Astrocyte (in vitro differentiated cells and primary cell): ENCODE data around the gene KCNMA1. TPM values are rescaled to one million over a fixed set of nuclear protein-coding genes. Genes with fewer than 3 reads are reported as not detected.

Experiments used
- DNase-seq: peaks from one replicate; pipeline ENCODE4 v3.0.0-alpha.2; 2010; ENCODE audit warnings: low read depth
- FAIRE-seq: peaks from 2 replicates; lab custom pipeline; 2011; peaks lifted over from hg19 to GRCh38; lab: Jason Lieb, UNC
- H2AFZ ChIP-seq: 2 replicates; pipeline ENCODE4 v1.6.0; 2012; ENCODE audit warnings: low read depth, low read length, inconsistent platforms
- H3K27ac ChIP-seq: 2 replicates; pipeline ENCODE4 v1.5.1; 2011; ENCODE audit warnings: low read depth, low read length, inconsistent platforms
- H3K27me3 ChIP-seq: 2 replicates; pipeline ENCODE4 v1.6.0; 2011; ENCODE audit warnings: low read length, inconsistent platforms; ENCODE audit not compliant: insufficient read depth
- H3K36me3 ChIP-seq: 2 replicates; pipeline ENCODE4 v1.5.1; 2011; ENCODE audit warnings: low read length, inconsistent platforms; ENCODE audit not compliant: insufficient read depth
- H3K4me1 ChIP-seq: 2 replicates; pipeline ENCODE4 v1.5.1; 2011; ENCODE audit warnings: low read length, inconsistent platforms; ENCODE audit not compliant: insufficient read depth
- H3K4me2 ChIP-seq: 2 replicates; pipeline ENCODE4 v1.6.0; 2012; ENCODE audit warnings: low read length, inconsistent platforms
- H3K4me3 ChIP-seq: 2 replicates; pipeline ENCODE4 v1.5.1; 2011; ENCODE audit warnings: low read depth, mild to moderate bottlenecking, low read length, inconsistent platforms; ENCODE audit not compliant: insufficient read depth
- H3K79me2 ChIP-seq: 2 replicates; pipeline ENCODE4 v1.6.0; 2012; ENCODE audit warnings: mild to moderate bottlenecking, low read length, inconsistent platforms; ENCODE audit not compliant: insufficient read depth
- H3K9ac ChIP-seq: 2 replicates; pipeline ENCODE4 v1.6.0; 2012; ENCODE audit warnings: mild to moderate bottlenecking, low read length, inconsistent platforms
- H3K9me3 ChIP-seq: 2 replicates; pipeline ENCODE4 v1.5.1; 2012; ENCODE audit warnings: low read depth, mild to moderate bottlenecking, low read length, inconsistent platforms; ENCODE audit not compliant: insufficient read depth
- H4K20me1 ChIP-seq: 2 replicates; pipeline ENCODE4 v1.6.0; 2012; ENCODE audit warnings: low read length, inconsistent platforms; ENCODE audit not compliant: insufficient read depth
- H3K27ac Mint-ChIP-seq: one replicate; pipeline ENCODE4 v1.8.0; 2021; ENCODE audit warnings: mild to moderate bottlenecking, mixed read lengths; ENCODE audit not compliant: unreplicated experiment
- H3K27me3 Mint-ChIP-seq: one replicate; pipeline ENCODE4 v1.8.0; 2021; ENCODE audit warnings: low read depth, mixed read lengths; ENCODE audit not compliant: unreplicated experiment
- H3K36me3 Mint-ChIP-seq: one replicate; pipeline ENCODE4 v1.8.0; 2021; ENCODE audit warnings: low read depth, mixed read lengths; ENCODE audit not compliant: unreplicated experiment
- H3K4me1 Mint-ChIP-seq: one replicate; pipeline ENCODE4 v1.8.0; 2021; ENCODE audit warnings: low read depth, mixed read lengths; ENCODE audit not compliant: unreplicated experiment
- H3K4me3 Mint-ChIP-seq: one replicate; pipeline ENCODE4 v1.8.0; 2021; ENCODE audit warnings: mild to moderate bottlenecking, moderate library complexity, mixed read lengths; ENCODE audit not compliant: unreplicated experiment
- H3K9me3 Mint-ChIP-seq: one replicate; pipeline ENCODE4 v1.8.0; 2021; ENCODE audit warnings: mild to moderate bottlenecking, mixed read lengths; ENCODE audit not compliant: unreplicated experiment
- CTCF ChIP-seq: IDR thresholded peaks from 2 replicates; pipeline ENCODE4 v1.5.1; 2011; ENCODE audit warnings: low read depth, mild to moderate bottlenecking, inconsistent platforms, low read length, moderate library complexity; ENCODE audit not compliant: insufficient read depth
- EZH2 ChIP-seq: IDR thresholded peaks from 2 replicates; pipeline ENCODE4 v1.6.1; 2012; ENCODE audit warnings: mild to moderate bottlenecking, low read length, inconsistent platforms; ENCODE audit not compliant: insufficient read depth
- total RNA-seq: library from RNA; stranded (reverse); gene quantifications from 2 replicates; pipeline ENCODE4 v1.2.1, GENCODE V29; 2021

KCNMA1 gene
- total RNA-seq, 1 donor from 2014 or later: 45.8 TPM

- Histone ChIP-seq H3K27me3 (no peaks in the 10 kb centered on the region), H3K9me3 (no peaks in the 10 kb centered on the region), H3K79me2 (no peaks in the 10 kb centered on the region), H4K20me1 (no peaks in the 10 kb centered on the region), H3K27ac (no peak overlapping the region), H3K4me1 (peaks cover 10% of the 10 kb centered on the region), H3K4me2 (no peak overlapping the region), H3K36me3 (no peaks in the 10 kb centered on the region), H3K4me3 (no peak overlapping the region), H2AFZ (no peak overlapping the region), H3K9ac (no peak overlapping the region)
- H3K9me3 Mint-ChIP-seq: no peaks in the 10 kb centered on the region
- peaks cover 4% of the 10 kb centered on the region for H3K36me3 Mint-ChIP-seq
- no peak for DNase-seq
- no peak for FAIRE-seq
- no peak overlapping the region for H3K27ac Mint-ChIP-seq
- H3K4me1 Mint-ChIP-seq: peaks cover 27% of the 10 kb centered on the region
- H3K27me3 Mint-ChIP-seq: no peaks in the 10 kb centered on the region
- no peak overlapping the region for H3K4me3 Mint-ChIP-seq
- TF ChIP-seq EZH2 (no peak), CTCF (no peak)
Observed at GRCh38 chr10:77309092-77309491, 328.5 kb downstream of the KCNMA1 start.

GRCh38 chr10:77308084-77308732, 329.4 kb downstream of the KCNMA1 start:
- Mint-ChIP-seq H3K4me1 (peaks cover 31% of the 10 kb centered on the region), H3K36me3 (peaks cover 4% of the 10 kb centered on the region)
- DNase-seq: no peak

More at GRCh38 chr10:77308084-77308732, 329.4 kb downstream of the KCNMA1 start:
- no peak overlapping the region for H2AFZ ChIP-seq
- H4K20me1 ChIP-seq: no peaks in the 10 kb centered on the region
- Mint-ChIP-seq H3K9me3 (no peaks in the 10 kb centered on the region), H3K27ac (no peak overlapping the region), H3K27me3 (no peaks in the 10 kb centered on the region), H3K4me3 (no peak overlapping the region)
- no peak overlapping the region for H3K4me2 ChIP-seq
- H3K36me3 ChIP-seq: no peaks in the 10 kb centered on the region
- H3K79me2 ChIP-seq: no peaks in the 10 kb centered on the region
- no peaks in the 10 kb centered on the region for H3K9me3 ChIP-seq
- H3K27me3 ChIP-seq: no peaks in the 10 kb centered on the region
- FAIRE-seq: no peak
- peaks cover 10% of the 10 kb centered on the region for H3K4me1 ChIP-seq
- no peak overlapping the region for H3K9ac ChIP-seq
- no peak for TF ChIP-seq CTCF
- TF ChIP-seq EZH2: no peak
- H3K27ac ChIP-seq: no peak overlapping the region
- no peak overlapping the region for H3K4me3 ChIP-seq
